Esophagus muscularis mucosa (tissue), 4 donors: ENCODE data around the gene TLX1. TPM values are rescaled to one million over a fixed set of nuclear protein-coding genes. Genes with fewer than 3 reads are reported as not detected.

Source experiments
- DNase-seq: peaks from one replicate; pipeline ENCODE4 v3.0.0-alpha.2; 2017; ENCODE audit errors: extremely low spot score
- H3K27ac ChIP-seq, 4 donors: fragments of 200-600 bp; sonication (generic); replicated peaks in 1 of 4; 1 replicate in 3 of 4; 2 replicates in 1 of 4; pipeline ENCODE4 v1.5.1; 2016 to 2019; ENCODE audit warnings: mild to moderate bottlenecking in 1 of 4
- H3K27me3 ChIP-seq, 4 donors: fragments of 200-600 bp; sonication (generic); one replicate each; pipeline versions ENCODE4 v1.5.1 to v1.6.0; 2016 to 2019
- H3K36me3 ChIP-seq, 4 donors: fragments of 200-600 bp; sonication (generic); one replicate each; pipeline ENCODE4 v1.5.1; 2016 to 2019
- H3K4me1 ChIP-seq, 4 donors: fragments of 200-600 bp; sonication (generic); one replicate each; pipeline ENCODE4 v1.5.1; 2016 to 2019
- H3K4me3 ChIP-seq, 4 donors: fragments of 200-600 bp; sonication (generic); 1 replicate in 2 of 4; 2 replicates in 2 of 4; pipeline ENCODE4 v1.5.1; 2016 to 2019; ENCODE audit warnings: mild to moderate bottlenecking in 4 of 4, moderate library complexity in 1 of 4
- H3K9me3 ChIP-seq, 4 donors: fragments of 200-600 bp; sonication (generic); 1 replicate in 3 of 4; 2 replicates in 1 of 4; pipeline ENCODE4 v1.5.1; 2016 to 2019
- EP300 ChIP-seq: sonication (generic); formaldehyde crosslinking; IDR thresholded peaks from one replicate; pipeline ENCODE4 v1.6.1; 2017; ENCODE audit warnings: antibody characterized with exemption
- POLR2A ChIP-seq: fragments of 450-650 bp; IDR thresholded peaks from one replicate; pipeline ENCODE4 v1.6.1; 2017; ENCODE audit warnings: antibody characterized with exemption, moderate library complexity, mild to moderate bottlenecking, low read depth
- POLR2AphosphoS5 ChIP-seq, 2 donors: sonication (generic); formaldehyde crosslinking; IDR thresholded peaks; one replicate each; pipeline ENCODE4 v1.6.1; 2017; ENCODE audit warnings: antibody characterized with exemption in 2 of 2
- WGBS: methylation state at CpG from one replicate; pipeline ENCODE4 v1.1.5; 2018; 5-methylcytosine and 5-hydroxymethylcytosine counted together
- intact Hi-C: fragments of 100-400 bp; cut with DNase I; formaldehyde crosslinking; loops from one replicate; pipeline ENCODE4 v1.15.1; 2023
- total RNA-seq, 4 donors: library from RNA; depleted of rRNA; stranded (reverse); fragments of >200 nt; gene quantifications; one replicate each; pipeline versions ENCODE4 v1.1.0 to v1.2.1, GENCODE V29; 2016
- TF ChIP-seq, protein P1 (sequence below), 3 experiments: fragments of 200-600 bp in 2 of 3; fragments of 450-650 bp in 1 of 3; sonication (generic) in 2 of 3; IDR thresholded peaks; one replicate each; pipeline ENCODE4 v1.5.1; 2017 to 2019; ENCODE audit warnings: antibody characterized with exemption in 3 of 3, mild to moderate bottlenecking in 2 of 3, moderate library complexity in 1 of 3

Gene TLX1
- total RNA-seq, 4 donors from 2014 or later, result not detected

DNA sequence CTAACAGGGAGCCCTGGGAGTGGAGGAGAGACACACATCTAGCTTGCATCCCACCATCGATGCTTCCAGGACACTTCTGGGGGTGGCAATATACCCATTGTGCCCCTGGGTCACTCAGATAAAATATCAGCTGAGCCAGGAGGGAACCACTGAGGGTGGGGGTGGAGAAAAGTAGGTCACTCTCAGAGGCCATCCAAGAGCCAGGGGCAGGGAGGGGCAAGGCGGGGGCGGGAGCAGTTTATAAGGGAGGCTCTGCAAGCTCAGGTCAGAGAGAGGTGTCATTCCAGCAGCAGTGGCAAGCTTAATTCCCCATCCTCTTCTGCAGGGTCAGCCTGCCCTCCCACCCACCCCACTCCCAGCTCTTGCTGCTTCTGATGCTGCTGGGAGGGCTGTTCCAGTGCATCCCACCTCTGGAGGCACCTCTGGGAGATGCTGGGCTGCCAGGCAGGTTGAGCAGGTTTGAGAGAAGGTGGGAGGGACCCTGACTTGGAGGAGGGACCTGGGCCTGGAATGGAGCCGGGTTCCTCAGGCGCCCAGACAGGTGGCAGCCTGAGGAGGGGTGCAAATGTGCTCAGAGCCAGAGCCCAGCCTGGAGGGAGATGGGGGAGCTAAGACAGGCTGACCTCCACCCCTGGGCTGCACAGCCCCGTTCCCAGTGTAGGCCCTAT, 20.1 kb upstream of the TLX1 start:
- H3K27me3 ChIP-seq, result peaks cover 0 to 86% (median 1%) of the 10 kb centered on the region in 4 donors
- no peak for DNase-seq
- H3K36me3 ChIP-seq, result no peaks in the 10 kb centered on the region
- 61% methylated on average over 6 of the region's 6 CpGs for WGBS
- no peaks in the 10 kb centered on the region for H3K9me3 ChIP-seq
- no peaks in the 10 kb centered on the region for H3K4me1 ChIP-seq
- intact Hi-C loops, result no loop called here
- TF ChIP-seq POLR2AphosphoS5 (IDR thresholded peaks at IDR 0.05), result no peak
- TF ChIP-seq, protein P1, sequence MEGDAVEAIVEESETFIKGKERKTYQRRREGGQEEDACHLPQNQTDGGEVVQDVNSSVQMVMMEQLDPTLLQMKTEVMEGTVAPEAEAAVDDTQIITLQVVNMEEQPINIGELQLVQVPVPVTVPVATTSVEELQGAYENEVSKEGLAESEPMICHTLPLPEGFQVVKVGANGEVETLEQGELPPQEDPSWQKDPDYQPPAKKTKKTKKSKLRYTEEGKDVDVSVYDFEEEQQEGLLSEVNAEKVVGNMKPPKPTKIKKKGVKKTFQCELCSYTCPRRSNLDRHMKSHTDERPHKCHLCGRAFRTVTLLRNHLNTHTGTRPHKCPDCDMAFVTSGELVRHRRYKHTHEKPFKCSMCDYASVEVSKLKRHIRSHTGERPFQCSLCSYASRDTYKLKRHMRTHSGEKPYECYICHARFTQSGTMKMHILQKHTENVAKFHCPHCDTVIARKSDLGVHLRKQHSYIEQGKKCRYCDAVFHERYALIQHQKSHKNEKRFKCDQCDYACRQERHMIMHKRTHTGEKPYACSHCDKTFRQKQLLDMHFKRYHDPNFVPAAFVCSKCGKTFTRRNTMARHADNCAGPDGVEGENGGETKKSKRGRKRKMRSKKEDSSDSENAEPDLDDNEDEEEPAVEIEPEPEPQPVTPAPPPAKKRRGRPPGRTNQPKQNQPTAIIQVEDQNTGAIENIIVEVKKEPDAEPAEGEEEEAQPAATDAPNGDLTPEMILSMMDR (IDR thresholded peaks at IDR 0.05), result no peak
- no peak for TF ChIP-seq POLR2A
- TF ChIP-seq EP300, result no peak
- H3K4me3 ChIP-seq, result no peak overlapping the region
- no peak overlapping the region for H3K27ac ChIP-seq

DNA sequence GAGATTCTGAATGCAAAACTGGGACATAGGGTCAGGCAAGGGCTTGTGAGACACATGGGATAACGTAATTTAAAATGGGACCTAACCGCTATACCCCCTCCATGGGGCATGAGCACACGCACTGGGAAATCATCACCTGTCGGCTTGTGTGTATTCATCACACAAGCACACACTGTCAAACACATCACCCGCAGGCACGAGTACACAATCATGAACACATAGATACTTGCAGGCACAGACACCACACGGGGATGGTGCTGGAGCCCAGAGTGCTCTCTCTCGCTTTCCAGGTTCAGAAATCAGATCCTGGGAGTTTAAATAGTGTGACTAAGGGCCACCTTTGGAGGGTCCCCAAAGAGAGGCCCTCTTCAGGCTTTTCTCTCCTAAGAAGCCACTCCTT, 19.6 kb upstream of the TLX1 start:
- no peak for DNase-seq
- Histone ChIP-seq H3K4me3 (no peak overlapping the region), H3K4me1 (no peaks in the 10 kb centered on the region), H3K27me3 (peaks cover 0 to 86% (median 1%) of the 10 kb centered on the region in 4 donors), H3K9me3 (no peaks in the 10 kb centered on the region), H3K27ac (no peak overlapping the region), H3K36me3 (no peaks in the 10 kb centered on the region)
- TF ChIP-seq POLR2A (no peak), POLR2AphosphoS5 (IDR thresholded peaks at IDR 0.05) (no peak), EP300 (no peak)
- TF ChIP-seq, protein P1 (IDR thresholded peaks at IDR 0.05), result no peak
- WGBS, result 74% methylated on average over 8 of the region's 8 CpGs
- intact Hi-C loops, result no loop called here

DNA sequence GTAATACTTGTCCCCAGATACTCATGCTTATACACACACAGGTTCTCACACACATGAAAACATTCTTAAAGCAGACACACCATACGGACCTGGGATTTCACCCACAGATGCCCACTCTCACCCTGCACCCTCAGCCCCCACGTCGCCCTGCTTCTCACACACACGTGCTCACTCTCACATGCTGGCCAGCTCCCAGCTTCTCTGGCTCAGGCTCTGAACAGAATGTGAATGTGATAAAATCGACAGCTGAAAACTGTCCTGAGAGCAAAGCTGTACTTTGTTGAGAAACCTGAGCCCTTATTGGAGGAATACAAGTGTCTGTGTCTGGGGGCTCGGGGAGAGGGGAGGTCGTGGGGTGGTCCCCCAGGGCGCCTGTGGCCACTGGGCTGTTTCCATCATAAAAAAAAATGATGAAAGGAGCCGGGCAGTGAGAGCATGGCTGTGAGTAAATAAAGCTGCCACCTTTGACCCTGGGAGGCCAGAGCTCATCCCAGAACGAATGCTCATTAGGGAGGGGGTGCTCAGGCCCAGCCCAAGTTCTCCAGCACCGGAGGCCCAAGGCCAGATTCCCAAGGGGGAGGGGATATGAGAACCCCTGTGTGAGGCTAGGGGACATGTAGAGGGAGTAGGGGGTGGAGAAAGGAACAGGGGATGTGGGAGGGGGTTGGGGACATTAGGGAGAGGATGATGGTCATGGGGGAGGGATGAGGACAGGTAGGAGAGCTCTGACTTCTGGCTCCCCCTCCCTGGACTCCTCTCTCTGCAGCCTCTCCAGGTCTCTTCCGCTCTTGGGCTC, 18.1 kb upstream of the TLX1 start:
- intact Hi-C loops, result no loop called here

DNA sequence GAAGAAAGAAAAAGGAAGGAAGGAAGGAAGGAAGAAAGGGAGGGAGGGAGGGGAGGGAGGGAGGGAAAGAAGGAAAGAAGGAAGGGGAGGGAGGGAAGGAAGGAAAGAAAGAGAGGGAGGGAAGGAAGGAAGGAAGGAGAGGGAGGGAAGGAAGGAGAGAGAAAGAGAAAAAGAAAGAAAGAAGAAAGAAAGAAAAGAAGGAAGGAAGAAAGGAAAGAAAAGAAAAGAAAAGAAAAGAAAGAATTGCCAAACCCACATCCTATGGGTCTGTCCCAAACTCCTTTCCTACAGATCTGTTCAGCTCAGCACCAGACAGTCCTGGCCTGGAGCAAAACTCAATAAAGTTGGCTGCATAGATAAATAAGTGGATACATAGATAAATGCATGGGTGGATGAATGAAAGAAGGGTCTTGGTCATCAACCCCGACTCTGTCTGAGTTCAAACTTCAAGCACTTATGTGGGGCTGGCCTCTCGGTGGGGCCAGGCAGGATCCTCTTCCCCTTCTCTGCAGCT, 17.2 kb upstream of the TLX1 start:
- 49% methylated on average over 2 of the region's 2 CpGs for WGBS
- H3K4me1 ChIP-seq, result no peaks in the 10 kb centered on the region
- peaks cover 0 to 84% (median 1%) of the 10 kb centered on the region in 4 donors for H3K27me3 ChIP-seq
- H3K4me3 ChIP-seq, result no peak overlapping the region
- TF ChIP-seq POLR2A (no peak), EP300 (no peak), POLR2AphosphoS5 (IDR thresholded peaks at IDR 0.05) (no peak)
- TF ChIP-seq, protein P1 (IDR thresholded peaks at IDR 0.05), result no peak
- intact Hi-C loops, result no loop called here
- no peak overlapping the region for H3K27ac ChIP-seq
- no peaks in the 10 kb centered on the region for H3K36me3 ChIP-seq
- no peaks in the 10 kb centered on the region for H3K9me3 ChIP-seq
- no peak for DNase-seq

More for the DNA sequence above, 18.1 kb upstream of the TLX1 start:
- 14% methylated on average over 11 of the region's 12 CpGs for WGBS
- Histone ChIP-seq H3K4me3 (no peak overlapping the region), H3K4me1 (no peaks in the 10 kb centered on the region), H3K27me3 (peaks cover 0 to 84% (median 1%) of the 10 kb centered on the region in 4 donors), H3K27ac (no peak overlapping the region), H3K9me3 (no peaks in the 10 kb centered on the region), H3K36me3 (no peaks in the 10 kb centered on the region)
- TF ChIP-seq EP300, result no peak
- TF ChIP-seq POLR2A, result no peak
- TF ChIP-seq, protein P1 (IDR thresholded peaks at IDR 0.05), result no peak
- TF ChIP-seq POLR2AphosphoS5 (IDR thresholded peaks at IDR 0.05), result no peak
- no peak for DNase-seq
